Measurements from ENCODE around the gene KCNG2. TPM values are rescaled to one million over a fixed set of nuclear protein-coding genes. Genes with fewer than 3 reads are reported as not detected.

KCNG2 gene
- total RNA-seq, 1 experiment from 2014 or later, result not detected

DNA sequence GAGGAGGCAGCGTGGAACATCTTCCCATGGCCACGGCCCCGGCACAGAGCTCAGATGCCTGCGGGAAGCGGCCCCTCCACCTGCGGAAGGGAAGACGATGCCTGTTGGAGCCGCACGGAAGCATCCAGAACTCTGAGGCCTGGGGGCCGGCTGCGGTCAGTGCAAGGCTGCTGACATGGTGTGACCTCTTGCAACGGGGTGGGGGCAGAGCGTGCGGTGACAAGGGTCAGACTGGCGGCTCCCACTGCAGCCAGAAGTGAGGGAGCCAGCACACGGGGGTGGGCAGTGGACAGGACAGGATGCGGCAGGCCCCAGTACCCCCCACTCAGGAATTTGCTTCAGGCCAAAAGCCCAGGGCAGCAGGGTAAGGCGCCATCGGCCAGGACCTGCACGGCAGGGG, 104.9 kb downstream of the KCNG2 start:
- CTCF ChIA-PET, result no interaction called here
- no peak overlapping the region for H3K4me3 Mint-ChIP-seq (ENCODE audit: unreplicated experiment)
- BruUV-seq (replicated peaks), result no TSS peak

GRCh38 chr18:79903071-79903635, 105.4 kb downstream of the KCNG2 start:
- Histone ChIP-seq H3K4me3 (ENCODE audit: low read depth, low read length) (no peak overlapping the region), H3K9me3 (no peaks in the 10 kb centered on the region), H3K4me1 (no peaks in the 10 kb centered on the region), H3K27me3 (replicated peaks; ENCODE audit: control insufficient read depth, insufficient read depth, low read length) (no peaks in the 10 kb centered on the region), H3K36me3 (ENCODE audit: control insufficient read depth, insufficient read depth, low read length) (no peaks in the 10 kb centered on the region)
- intact Hi-C loops (cut with micrococcal nuclease; ENCODE audit: unreplicated experiment), result no loop called here
- H3K4me1 Mint-ChIP-seq (ENCODE audit: low read depth, unreplicated experiment), result no peaks in the 10 kb centered on the region
- H3K27me3 Mint-ChIP-seq (ENCODE audit: insufficient read depth, unreplicated experiment), result no peaks in the 10 kb centered on the region
- no TSS peak for BruUV-seq (replicated peaks)
- CTCF ChIA-PET, result no interaction called here
- POLR2A ChIA-PET, result no interaction called here
- peaks cover 2% of the 10 kb centered on the region for H3K9me3 Mint-ChIP-seq (ENCODE audit: unreplicated experiment)
- H3K36me3 Mint-ChIP-seq (ENCODE audit: insufficient read depth, unreplicated experiment), result peaks cover 20% of the 10 kb centered on the region
- no peak overlapping the region for H3K4me3 Mint-ChIP-seq (ENCODE audit: unreplicated experiment)
- no peak for DNase-seq
- H3K27ac Mint-ChIP-seq (ENCODE audit: unreplicated experiment), result no peak overlapping the region
- no peak for TF ChIP-seq CTCF (IDR thresholded peaks at IDR 0.05; ENCODE audit: insufficient read depth in 1 of 2, low read depth in 1 of 2, low read length in 1 of 2, severe bottlenecking in 1 of 2, unreplicated experiment in 1 of 2)

More for the DNA sequence above, 104.9 kb downstream of the KCNG2 start:
- Histone ChIP-seq H3K4me3 (ENCODE audit: low read depth, low read length) (no peak overlapping the region), H3K9me3 (no peaks in the 10 kb centered on the region), H3K4me1 (no peaks in the 10 kb centered on the region), H3K27me3 (replicated peaks; ENCODE audit: control insufficient read depth, insufficient read depth, low read length) (no peaks in the 10 kb centered on the region), H3K36me3 (ENCODE audit: control insufficient read depth, insufficient read depth, low read length) (no peaks in the 10 kb centered on the region)
- H3K27me3 Mint-ChIP-seq (ENCODE audit: insufficient read depth, unreplicated experiment), result no peaks in the 10 kb centered on the region
- peaks cover 17% of the 10 kb centered on the region for H3K36me3 Mint-ChIP-seq (ENCODE audit: insufficient read depth, unreplicated experiment)
- TF ChIP-seq CTCF (IDR thresholded peaks at IDR 0.05; ENCODE audit: insufficient read depth in 1 of 2, low read depth in 1 of 2, low read length in 1 of 2, severe bottlenecking in 1 of 2, unreplicated experiment in 1 of 2), result no peak
- POLR2A ChIA-PET, result no interaction called here
- H3K27ac Mint-ChIP-seq (ENCODE audit: unreplicated experiment), result no peak overlapping the region
- H3K4me1 Mint-ChIP-seq (ENCODE audit: low read depth, unreplicated experiment), result no peaks in the 10 kb centered on the region
- intact Hi-C loops (cut with micrococcal nuclease; ENCODE audit: unreplicated experiment), result no loop called here
- peaks cover 6% of the 10 kb centered on the region for H3K9me3 Mint-ChIP-seq (ENCODE audit: unreplicated experiment)
- no peak for DNase-seq

DNA sequence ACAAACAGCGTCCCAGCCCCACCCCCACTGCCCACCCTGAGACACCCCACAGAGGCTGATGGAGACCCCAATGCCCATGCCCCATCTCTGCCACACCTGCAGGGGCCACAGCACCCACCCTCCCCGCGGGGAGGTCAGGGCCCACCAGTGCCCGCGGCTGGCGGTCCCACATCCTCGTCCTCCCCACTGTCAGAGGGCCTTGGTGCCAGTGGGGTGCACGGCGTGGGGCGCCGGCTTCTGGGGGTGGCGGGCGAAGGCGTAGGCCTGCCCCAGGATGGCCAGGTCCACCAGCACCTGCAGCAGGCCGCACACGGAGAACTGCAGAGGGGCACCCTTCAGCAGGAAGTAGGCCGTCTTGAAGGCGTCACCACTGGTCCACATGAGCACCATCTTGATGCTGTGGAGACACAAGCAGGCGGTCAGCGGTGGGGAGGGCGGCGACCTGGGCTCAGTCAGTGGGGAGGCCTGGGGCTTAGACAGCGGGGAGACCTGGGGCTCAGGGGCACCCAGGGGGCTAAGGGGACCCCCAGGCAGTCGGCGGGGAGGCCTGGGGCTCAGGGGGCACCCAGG, 106.1 kb downstream of the KCNG2 start:
- Mint-ChIP-seq H3K27me3 (ENCODE audit: insufficient read depth, unreplicated experiment) (no peaks in the 10 kb centered on the region), H3K27ac (ENCODE audit: unreplicated experiment) (no peak overlapping the region), H3K4me3 (ENCODE audit: unreplicated experiment) (no peak overlapping the region), H3K4me1 (ENCODE audit: low read depth, unreplicated experiment) (no peaks in the 10 kb centered on the region), H3K36me3 (ENCODE audit: insufficient read depth, unreplicated experiment) (peaks cover 24% of the 10 kb centered on the region), H3K9me3 (ENCODE audit: unreplicated experiment) (peaks cover 7% of the 10 kb centered on the region)
- ChIA-PET POLR2A (no interaction called here), CTCF (no interaction called here)
- intact Hi-C loops (cut with micrococcal nuclease; ENCODE audit: unreplicated experiment), result no loop called here
- Histone ChIP-seq H3K9me3 (no peaks in the 10 kb centered on the region), H3K4me1 (no peaks in the 10 kb centered on the region), H3K27me3 (replicated peaks; ENCODE audit: control insufficient read depth, insufficient read depth, low read length) (no peaks in the 10 kb centered on the region), H3K4me3 (ENCODE audit: low read depth, low read length) (no peak overlapping the region), H3K36me3 (ENCODE audit: control insufficient read depth, insufficient read depth, low read length) (no peaks in the 10 kb centered on the region)
- no TSS peak for BruUV-seq (replicated peaks)
- TF ChIP-seq CTCF (IDR thresholded peaks at IDR 0.05; ENCODE audit: insufficient read depth in 1 of 2, low read depth in 1 of 2, low read length in 1 of 2, severe bottlenecking in 1 of 2, unreplicated experiment in 1 of 2), result no peak
- no peak for DNase-seq
